T-helper 1 cell treated with Interleukin-12 subunit alpha and Interleukin-12 subunit beta and Interleukin-4 antibody, amounts not matched to agents 30 μg/mL and 1 μg/mL, for 36 hours (primary cell): ENCODE data around the gene MAP7D1.
"Not testable (repeated sequence)": the region's sequence is repeated elsewhere in the genome, so short reads cannot be mapped to it uniquely, and the experiment has no call there.

Experiments used
- H3K27ac Mint-ChIP-seq: one replicate; pipeline ENCODE4 v1.8.0; 2021; ENCODE audit warnings: mild to moderate bottlenecking, mixed read lengths
- H3K27me3 Mint-ChIP-seq: one replicate; pipeline ENCODE4 v1.8.0; 2021; ENCODE audit warnings: low read depth, mixed read lengths
- H3K36me3 Mint-ChIP-seq: one replicate; pipeline ENCODE4 v1.8.0; 2021; ENCODE audit warnings: low read depth, mixed read lengths
- H3K4me1 Mint-ChIP-seq: one replicate; pipeline ENCODE4 v1.8.0; 2021; ENCODE audit warnings: low read depth, mixed read lengths
- H3K4me3 Mint-ChIP-seq: one replicate; pipeline ENCODE4 v1.8.0; 2021; ENCODE audit warnings: mild to moderate bottlenecking, moderate library complexity, mixed read lengths
- H3K9me3 Mint-ChIP-seq: one replicate; pipeline ENCODE4 v1.8.0; 2021; ENCODE audit warnings: mixed read lengths

Gene MAP7D1

DNA sequence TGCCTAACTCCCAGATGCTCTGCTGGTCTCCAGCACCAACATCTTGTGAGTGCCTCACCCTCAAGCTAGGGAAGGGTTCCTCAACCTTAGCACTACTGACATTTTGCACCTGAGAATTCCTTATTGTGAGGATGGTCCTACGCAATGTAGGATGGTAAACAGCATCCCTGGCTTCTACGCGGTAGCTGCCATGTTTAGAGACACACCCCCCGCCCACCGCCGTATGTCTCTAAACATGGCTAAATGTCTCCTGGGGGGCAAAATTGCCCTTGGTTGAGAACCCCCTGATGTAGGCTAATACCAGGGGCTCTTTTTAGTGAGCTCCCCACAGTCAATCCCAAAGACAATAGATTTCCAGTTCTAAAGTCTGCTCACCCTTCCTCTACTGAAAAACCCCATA lies 2.5 kb upstream of the MAP7D1 start:
- no peaks in the 10 kb centered on the region for H3K9me3 Mint-ChIP-seq
- peak overlapping the region; percentile 84 for H3K27ac Mint-ChIP-seq
- H3K4me3 Mint-ChIP-seq, result no peak overlapping the region
- H3K4me1 Mint-ChIP-seq, result peaks cover 56% of the 10 kb centered on the region
- no peaks in the 10 kb centered on the region for H3K27me3 Mint-ChIP-seq
- H3K36me3 Mint-ChIP-seq, result peaks cover 13% of the 10 kb centered on the region

DNA sequence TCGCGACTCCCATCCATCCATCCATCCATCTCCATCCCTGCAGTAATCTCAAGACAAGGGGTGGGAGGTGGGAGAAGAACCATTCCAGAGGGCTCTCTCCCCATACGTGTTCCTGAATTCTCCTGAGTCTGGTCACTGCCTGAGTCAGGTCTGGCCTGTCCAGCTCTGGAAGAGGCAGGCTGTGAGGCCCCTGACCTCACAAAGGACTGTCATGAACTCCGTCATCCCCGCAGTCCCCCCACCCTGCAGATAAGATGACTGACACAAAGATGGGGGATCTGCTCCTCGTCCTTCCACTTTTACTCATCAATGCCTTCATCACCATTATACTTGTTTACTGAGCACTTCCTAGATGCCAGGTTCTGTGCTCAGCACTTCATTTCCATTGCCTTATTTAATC lies 1.6 kb upstream of the MAP7D1 start:
- Mint-ChIP-seq H3K36me3 (peaks cover 17% of the 10 kb centered on the region), H3K27me3 (no peaks in the 10 kb centered on the region), H3K9me3 (no peaks in the 10 kb centered on the region), H3K27ac (peak overlapping the region; percentile 80), H3K4me1 (peaks cover 59% of the 10 kb centered on the region), H3K4me3 (peak overlapping the region; percentile 72)

DNA sequence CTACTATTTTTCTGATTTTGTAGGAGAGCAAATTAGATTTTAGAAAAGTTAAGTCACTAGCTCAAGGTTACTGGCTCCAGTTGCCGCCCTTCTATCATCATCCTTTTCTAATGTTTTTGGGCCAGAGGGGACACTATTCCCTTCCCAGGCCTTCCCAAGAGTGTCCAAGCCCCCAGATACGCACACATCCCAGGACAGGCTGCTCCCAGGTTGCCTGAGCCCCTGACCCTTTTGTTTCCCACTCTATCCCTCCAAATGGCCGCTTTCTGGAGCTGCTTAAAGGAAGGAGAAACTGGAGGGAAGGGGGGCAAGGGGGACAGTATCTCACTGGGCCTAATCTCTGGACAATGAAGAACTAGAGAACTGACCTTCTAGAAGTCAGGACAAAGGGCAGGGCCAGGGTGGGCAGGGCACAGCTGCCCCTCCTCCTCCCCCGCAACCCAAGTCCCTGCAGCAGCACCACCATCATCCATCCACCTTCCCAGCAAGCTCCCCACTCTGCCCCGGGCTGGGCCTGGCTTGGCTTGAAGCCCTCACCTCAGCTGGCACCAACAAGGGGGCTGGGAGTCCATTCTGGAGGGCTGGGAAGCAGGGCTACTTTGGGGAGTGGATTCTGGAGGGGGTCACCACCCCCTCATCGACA lies 1.1 kb upstream of the MAP7D1 start:
- peaks cover 20% of the 10 kb centered on the region for H3K36me3 Mint-ChIP-seq
- peak overlapping the region; percentile 72 for H3K4me3 Mint-ChIP-seq
- peak overlapping the region; percentile 80 for H3K27ac Mint-ChIP-seq
- H3K9me3 Mint-ChIP-seq, result no peaks in the 10 kb centered on the region
- no peaks in the 10 kb centered on the region for H3K27me3 Mint-ChIP-seq
- H3K4me1 Mint-ChIP-seq, result peaks cover 61% of the 10 kb centered on the region

DNA sequence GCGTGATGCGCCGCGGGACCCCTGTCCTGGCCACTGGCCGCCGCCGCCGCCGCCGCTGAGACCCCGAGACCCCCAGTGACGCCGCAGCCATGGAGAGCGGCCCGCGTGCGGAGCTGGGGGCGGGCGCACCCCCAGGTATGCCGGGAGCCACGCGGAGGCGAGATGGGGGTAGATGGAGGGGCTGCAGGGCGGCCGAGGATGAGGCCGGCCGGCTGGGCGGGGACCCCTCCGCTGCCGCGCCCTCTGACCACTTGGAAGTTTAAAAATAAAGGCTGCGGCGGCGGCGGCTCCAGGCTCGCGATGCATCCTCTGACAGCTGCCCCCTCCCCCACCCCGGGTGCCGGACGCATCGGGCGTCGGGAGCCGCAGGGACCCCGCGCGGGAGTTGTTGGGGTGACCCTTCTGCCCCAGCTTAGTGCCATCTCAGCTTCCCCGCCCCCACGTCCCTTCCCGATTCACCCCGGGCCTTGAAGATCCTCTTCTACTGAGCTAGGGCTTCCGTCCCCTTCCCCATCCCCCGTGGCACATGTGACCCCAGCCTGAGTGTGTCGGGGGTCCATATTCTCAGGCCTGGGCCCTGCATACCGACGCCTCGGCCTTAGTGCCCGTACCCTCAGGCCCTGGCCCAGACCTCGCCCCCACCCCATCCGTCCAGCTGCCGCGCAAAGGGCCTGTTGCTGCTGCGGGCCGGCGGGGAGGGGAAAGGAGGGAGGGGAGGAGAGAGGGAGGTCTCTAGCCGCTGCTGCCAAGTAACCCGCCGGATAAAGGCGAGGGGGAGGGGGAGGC lies 562 bp downstream of the MAP7D1 start:
- H3K27ac Mint-ChIP-seq, result peak overlapping the region; percentile 83
- H3K4me3 Mint-ChIP-seq, result peak overlapping the region; percentile 80
- peaks cover 57% of the 10 kb centered on the region for H3K4me1 Mint-ChIP-seq
- H3K27me3 Mint-ChIP-seq, result no peaks in the 10 kb centered on the region
- peaks cover 21% of the 10 kb centered on the region for H3K36me3 Mint-ChIP-seq
- no peaks in the 10 kb centered on the region for H3K9me3 Mint-ChIP-seq

DNA sequence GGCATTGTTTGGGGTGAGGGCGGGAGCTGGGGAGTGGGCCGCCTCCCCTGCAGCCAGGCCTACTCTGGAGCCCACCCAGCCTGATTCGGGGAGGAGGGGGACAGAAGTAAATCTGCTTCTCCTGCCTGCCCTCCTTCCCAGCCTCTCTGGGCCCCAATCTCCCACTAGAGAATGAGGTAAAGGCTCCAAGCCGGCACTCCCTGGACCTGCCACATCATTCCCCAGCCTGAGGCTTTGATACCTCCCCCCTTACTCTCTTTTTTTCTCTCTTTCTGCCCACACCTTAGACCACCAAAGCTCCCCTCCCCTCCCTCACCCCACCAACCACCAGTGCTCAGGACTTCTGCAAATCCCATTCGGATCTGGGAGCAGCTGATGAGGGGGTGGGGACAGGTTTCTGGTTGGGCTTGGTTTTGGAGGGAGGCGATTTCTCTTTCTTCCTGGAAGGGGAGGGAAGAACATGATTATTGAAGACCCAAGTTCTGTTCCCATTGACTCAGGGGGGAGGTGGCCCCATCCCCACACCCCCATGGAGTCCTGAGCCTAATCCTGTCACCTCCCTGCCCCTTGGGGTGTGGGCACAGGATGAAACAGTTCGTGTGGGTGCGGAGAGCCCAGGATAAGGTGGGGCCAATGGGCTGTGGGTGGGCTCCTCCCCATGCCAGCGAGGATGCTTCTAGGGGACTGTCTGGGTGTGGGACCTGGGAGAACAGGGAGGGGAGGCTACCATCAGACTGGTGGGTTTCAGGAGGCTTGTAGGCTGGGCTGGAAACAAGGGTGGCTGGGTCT lies 1.3 kb downstream of the MAP7D1 start:
- H3K4me3 Mint-ChIP-seq, result peak overlapping the region; percentile 80
- peaks cover 58% of the 10 kb centered on the region for H3K4me1 Mint-ChIP-seq

DNA sequence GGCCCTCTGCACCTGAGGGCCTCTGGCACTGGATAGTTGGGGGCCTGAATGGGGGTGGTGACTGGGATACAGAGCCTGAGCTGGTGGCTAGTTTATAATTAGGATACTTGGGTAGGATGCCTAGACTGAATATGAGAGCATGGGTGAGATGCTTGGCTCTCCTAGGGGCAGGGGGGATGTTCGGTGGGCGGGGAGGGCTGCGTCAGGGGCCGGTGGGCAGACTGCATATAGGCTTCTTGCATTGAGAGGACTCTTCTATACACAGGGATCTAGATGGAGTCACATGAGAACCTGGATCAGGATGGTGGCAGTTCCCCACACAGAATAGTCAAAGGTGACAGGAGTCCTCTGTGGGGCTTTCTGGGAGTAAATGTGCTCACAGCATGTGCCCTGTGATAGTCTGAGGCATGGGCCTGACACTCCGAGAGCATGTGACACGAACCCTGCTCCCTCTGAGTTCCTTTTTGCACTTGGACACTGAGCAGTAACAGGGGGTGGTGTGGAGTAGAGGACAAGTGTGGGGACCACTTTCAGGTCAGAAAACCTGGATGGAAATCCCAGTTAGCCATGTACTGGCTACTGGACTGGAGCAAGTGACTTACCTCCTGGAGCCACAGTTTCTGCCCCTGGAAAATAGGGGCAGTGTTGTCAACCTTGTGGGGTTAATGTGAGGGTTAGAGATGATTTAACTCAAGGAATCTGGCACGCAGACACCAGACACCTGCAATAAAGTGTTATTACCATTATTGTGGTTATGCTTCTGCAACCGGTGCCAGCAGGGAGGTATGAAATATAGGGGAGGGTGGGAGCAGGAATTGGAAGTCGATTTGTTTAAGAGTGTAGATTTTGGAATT lies 2.2 kb downstream of the MAP7D1 start:
- peaks cover 30% of the 10 kb centered on the region for H3K36me3 Mint-ChIP-seq
- peaks cover 61% of the 10 kb centered on the region for H3K4me1 Mint-ChIP-seq
- no peaks in the 10 kb centered on the region for H3K9me3 Mint-ChIP-seq
- no peaks in the 10 kb centered on the region for H3K27me3 Mint-ChIP-seq
- peak overlapping the region; percentile 83 for H3K27ac Mint-ChIP-seq
- peak overlapping the region; percentile 80 for H3K4me3 Mint-ChIP-seq

More for the DNA sequence above, 1.3 kb downstream of the MAP7D1 start:
- Mint-ChIP-seq H3K27me3 (no peaks in the 10 kb centered on the region), H3K36me3 (peaks cover 27% of the 10 kb centered on the region), H3K27ac (peak overlapping the region; percentile 83), H3K9me3 (no peaks in the 10 kb centered on the region)

DNA sequence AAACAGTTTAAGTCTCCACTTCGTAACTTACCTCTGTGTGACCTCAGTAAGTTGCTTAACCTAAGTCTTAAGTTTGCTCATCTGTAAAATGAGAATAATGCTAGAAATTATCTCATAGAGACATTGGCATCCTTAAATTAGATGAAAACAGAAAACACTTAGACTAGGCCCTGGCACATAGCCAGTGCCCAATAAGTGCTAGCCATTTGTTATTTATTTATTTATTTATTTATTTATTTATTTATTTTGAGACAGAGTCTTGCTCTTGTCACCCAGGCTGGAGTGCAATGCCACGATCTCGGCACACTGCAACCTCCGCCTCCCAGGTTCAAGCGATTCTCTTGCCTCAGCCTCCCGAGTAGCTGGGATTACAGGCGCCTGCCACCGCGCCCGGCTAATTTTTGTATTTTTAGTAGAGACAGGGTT lies 2.9 kb downstream of the MAP7D1 start:
- peaks cover 30% of the 10 kb centered on the region for H3K36me3 Mint-ChIP-seq
- peak overlapping the region; percentile 91 for H3K4me3 Mint-ChIP-seq
- H3K4me1 Mint-ChIP-seq, result peaks cover 58% of the 10 kb centered on the region
- H3K9me3 Mint-ChIP-seq, H3K27me3 Mint-ChIP-seq, H3K27ac Mint-ChIP-seq: not testable (repeated sequence)

DNA sequence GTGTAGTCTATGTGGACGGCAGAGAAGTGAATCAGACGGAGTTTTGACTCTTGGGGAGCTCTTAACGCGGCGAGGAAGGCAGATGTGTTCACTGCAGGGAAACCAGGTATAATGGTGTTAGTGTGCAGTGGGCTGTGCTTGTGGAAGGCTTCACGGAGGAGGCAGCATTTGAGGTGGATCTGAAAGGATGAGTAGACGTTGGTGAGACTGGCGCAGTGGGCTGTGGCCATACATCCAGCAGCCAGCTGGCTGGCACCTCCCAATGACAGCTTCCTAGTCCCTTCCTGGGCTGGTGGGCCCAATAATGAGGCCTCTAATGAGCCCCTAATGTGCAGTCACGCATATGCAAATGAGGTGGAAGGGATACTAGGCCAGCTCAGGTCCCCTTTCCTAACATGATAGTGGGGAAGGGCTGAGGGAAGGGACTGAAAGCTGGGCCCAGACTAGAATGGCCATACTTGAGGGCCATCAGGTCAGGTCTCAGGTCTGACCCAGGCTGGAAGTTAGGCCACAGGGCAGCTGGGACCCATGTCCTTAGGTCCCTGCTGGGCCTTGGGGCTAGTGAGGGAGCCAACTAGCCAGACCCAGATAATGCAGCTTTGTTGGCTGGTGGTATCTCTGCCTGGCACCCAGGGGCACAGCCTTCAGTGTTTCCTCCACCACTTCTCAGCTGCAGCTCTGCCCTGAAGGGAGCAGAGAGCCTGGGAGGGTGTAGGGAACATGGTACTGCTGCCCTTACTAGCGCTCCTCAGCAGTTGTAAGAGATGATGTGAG lies 3.8 kb downstream of the MAP7D1 start:
- Mint-ChIP-seq H3K9me3 (no peaks in the 10 kb centered on the region), H3K27me3 (no peaks in the 10 kb centered on the region), H3K4me3 (peak overlapping the region; percentile 91), H3K4me1 (peaks cover 58% of the 10 kb centered on the region), H3K27ac (peak overlapping the region; percentile 97), H3K36me3 (peaks cover 37% of the 10 kb centered on the region)

DNA sequence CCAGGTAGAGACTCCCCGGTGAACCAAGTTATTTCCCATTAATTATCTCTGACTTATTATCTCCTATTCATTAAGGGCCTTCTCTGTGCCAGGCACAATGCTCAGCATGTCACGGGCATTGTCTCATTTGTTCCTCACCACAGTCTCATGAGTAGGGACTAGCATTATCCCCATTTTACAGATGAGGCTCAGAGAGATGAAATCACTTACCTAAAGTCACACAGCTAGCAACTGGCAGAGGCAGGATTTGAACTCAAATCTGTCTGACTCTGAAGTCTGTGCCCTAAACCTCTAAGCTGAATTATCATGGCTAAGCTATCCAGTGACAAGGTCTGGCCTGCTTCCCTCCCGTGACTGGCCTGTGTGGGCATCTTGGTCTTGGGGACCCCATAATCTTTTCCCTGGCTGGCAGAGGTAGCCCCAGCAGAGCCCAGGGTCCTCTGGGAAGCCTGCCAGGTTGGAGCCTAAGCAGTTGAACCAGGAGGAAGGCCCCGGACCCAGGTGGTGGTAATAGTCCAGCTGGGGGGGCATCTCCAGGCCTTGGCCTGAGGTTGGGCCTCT lies 4.5 kb downstream of the MAP7D1 start:
- Mint-ChIP-seq H3K9me3 (no peaks in the 10 kb centered on the region), H3K4me3 (peak overlapping the region; percentile 91), H3K27ac (peak overlapping the region; percentile 97), H3K36me3 (peaks cover 37% of the 10 kb centered on the region), H3K4me1 (peaks cover 59% of the 10 kb centered on the region), H3K27me3 (no peaks in the 10 kb centered on the region)

DNA sequence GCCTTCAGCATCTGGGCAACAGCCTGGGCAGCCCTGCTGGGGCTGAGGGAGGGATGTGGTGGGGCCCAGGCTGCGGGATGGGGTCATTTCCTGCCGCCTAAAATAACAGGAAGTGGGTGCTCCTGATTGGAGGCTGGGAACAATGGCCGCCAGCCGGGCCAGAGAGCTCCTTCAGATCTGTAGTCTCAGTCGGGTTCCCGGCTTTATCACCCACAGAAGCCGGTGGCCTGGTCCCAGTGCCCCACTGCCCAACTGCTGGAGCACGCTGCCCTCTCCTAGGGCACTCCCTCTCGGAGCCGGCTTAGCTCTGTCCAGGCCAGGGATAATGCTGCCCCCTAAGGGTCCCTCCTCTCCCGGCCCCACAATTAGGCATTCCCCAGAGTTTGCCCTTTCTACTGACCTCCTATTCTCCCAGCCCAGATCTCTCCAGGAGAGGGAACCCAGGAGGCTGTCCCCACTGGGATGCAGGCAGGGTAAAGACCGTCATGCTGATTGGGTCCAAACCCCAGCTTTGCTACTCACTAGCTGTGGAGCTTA lies 5.1 kb downstream of the MAP7D1 start:
- Mint-ChIP-seq H3K27ac (peak overlapping the region; percentile 97), H3K4me1 (peaks cover 59% of the 10 kb centered on the region), H3K36me3 (peaks cover 37% of the 10 kb centered on the region), H3K27me3 (no peaks in the 10 kb centered on the region), H3K4me3 (peak overlapping the region; percentile 91), H3K9me3 (no peaks in the 10 kb centered on the region)

DNA sequence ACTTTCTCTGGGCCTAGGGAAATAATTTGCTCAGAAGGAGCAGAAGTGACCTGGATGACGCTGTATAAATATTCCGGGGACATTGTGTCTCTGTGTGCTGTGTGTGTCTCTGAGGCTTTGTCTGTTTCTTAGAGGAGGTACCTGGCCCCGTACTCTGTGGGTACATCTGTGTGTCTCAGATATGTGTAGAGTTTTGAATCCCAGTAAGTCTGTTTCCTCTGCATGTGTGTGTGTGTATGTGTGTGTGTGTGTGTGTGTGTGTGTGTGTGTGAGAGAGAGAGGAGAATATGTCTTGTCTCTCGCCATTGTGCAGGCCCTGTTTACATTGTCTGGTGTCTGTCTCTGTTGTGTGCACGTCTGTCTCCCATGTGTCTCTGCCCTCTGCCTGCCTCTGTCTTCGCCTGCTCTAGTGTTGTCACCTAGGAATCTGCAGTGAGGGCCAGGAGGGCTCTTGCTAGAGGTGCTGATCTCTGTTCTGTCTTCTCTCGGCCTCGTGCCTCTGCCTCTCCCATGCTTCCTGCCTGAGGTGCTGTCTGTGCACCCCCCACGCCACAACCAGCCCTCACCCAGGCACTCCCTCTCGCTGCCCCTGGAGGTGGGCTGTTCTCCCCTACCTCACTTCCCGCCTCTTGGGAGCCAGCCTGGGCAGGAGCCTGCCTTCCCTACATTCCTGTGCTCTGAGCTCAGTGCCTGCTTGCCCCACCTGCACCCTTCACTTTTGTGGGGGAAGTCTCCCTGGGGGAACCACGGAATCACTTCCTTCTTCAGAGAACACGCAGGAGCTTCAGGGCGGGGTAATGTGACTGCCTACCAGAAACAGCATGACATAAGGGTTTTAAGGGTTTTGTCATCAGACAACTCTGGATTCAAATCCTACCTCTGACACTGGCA lies 5.9 kb downstream of the MAP7D1 start:
- Mint-ChIP-seq H3K9me3 (no peaks in the 10 kb centered on the region), H3K27me3 (no peaks in the 10 kb centered on the region), H3K36me3 (peaks cover 41% of the 10 kb centered on the region), H3K4me3 (peak overlapping the region; percentile 91), H3K4me1 (peaks cover 63% of the 10 kb centered on the region), H3K27ac (peak overlapping the region; percentile 97)

DNA sequence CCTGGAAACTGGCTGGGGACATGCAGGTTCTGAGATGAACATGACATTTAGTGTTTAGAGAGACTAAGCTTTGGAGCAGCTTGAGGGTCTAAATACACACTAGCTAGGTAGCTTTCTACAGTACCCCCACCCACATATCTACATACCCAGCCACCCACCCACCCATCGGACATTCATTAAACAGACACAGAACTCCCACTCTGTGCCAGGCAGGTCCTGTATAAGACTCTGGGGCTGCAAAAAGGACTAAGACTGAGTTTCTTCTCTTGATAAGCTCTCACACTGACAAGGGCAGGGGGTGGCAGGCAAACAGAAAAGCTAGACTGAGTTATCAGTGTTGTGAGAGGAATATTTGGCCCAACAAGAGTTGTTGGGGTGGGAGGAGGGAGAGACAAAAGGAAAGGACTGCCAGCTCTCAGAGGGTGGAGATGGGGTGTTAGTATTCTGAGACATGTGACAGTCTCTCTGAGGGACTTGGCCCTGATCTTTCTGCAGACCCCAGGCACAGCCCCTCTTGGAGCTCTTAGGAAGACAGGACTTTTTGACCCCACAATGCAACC lies 6.8 kb downstream of the MAP7D1 start:
- H3K36me3 Mint-ChIP-seq, result peaks cover 39% of the 10 kb centered on the region

More for the DNA sequence above, 6.8 kb downstream of the MAP7D1 start:
- H3K9me3 Mint-ChIP-seq, result no peaks in the 10 kb centered on the region
- peak overlapping the region; percentile 91 for H3K4me3 Mint-ChIP-seq
- peak overlapping the region; percentile 97 for H3K27ac Mint-ChIP-seq
- H3K4me1 Mint-ChIP-seq, result peaks cover 65% of the 10 kb centered on the region
- no peaks in the 10 kb centered on the region for H3K27me3 Mint-ChIP-seq
